Fibroblast of mammary gland (primary cell): ENCODE data around the gene MAP10.

ENCODE experiments used
- DNase-seq: peaks from one replicate; pipeline ENCODE4 v3.0.0-alpha.2; 2010; ENCODE audit warnings: low read depth
- H3K4me3 ChIP-seq: 2 replicates; pipeline ENCODE4 v1.5.1; 2011; ENCODE audit warnings: low read depth, mild to moderate bottlenecking, low read length, moderate library complexity; ENCODE audit not compliant: control insufficient read depth
- TF ChIP-seq, protein P1 (sequence below): conservative IDR thresholded peaks from 2 replicates; pipeline ENCODE4 v1.5.1; 2011; ENCODE audit warnings: low read depth, low read length, inconsistent platforms; ENCODE audit not compliant: control insufficient read depth, insufficient read depth

MAP10 gene

DNA sequence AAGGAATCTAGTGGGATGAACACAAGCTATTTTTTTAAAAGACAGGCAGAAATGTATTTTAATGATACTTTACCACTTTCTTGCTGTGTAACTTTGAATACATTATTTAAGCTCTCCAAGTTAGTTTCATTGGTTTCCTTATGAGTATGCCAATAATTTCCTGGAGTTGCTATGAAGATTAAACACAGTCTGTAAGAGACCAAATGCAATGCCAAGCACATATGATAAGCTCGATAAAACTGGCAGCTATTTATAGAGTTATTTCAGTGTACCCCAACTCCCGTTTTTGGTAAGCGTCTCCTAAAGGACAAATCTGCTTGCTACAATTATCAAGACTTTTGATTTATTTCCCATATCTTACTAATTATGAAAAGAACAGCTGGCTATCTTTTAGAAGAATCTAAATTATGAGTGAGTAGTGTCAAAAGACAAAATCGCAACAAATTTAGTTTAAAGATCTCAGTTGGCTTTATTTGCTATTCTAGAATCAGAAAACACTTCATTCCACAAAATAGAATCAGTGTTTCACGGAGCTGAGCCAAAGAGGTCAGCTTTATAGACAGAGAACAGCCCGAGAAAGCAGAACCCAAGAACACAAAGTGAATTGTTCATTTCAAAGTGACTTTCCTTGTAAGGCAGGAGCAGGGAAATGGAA lies 7.2 kb upstream of the MAP10 start:
- DNase-seq: no peak
- TF ChIP-seq, protein P1, sequence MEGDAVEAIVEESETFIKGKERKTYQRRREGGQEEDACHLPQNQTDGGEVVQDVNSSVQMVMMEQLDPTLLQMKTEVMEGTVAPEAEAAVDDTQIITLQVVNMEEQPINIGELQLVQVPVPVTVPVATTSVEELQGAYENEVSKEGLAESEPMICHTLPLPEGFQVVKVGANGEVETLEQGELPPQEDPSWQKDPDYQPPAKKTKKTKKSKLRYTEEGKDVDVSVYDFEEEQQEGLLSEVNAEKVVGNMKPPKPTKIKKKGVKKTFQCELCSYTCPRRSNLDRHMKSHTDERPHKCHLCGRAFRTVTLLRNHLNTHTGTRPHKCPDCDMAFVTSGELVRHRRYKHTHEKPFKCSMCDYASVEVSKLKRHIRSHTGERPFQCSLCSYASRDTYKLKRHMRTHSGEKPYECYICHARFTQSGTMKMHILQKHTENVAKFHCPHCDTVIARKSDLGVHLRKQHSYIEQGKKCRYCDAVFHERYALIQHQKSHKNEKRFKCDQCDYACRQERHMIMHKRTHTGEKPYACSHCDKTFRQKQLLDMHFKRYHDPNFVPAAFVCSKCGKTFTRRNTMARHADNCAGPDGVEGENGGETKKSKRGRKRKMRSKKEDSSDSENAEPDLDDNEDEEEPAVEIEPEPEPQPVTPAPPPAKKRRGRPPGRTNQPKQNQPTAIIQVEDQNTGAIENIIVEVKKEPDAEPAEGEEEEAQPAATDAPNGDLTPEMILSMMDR: no peak
- no peak overlapping the region for H3K4me3 ChIP-seq

DNA sequence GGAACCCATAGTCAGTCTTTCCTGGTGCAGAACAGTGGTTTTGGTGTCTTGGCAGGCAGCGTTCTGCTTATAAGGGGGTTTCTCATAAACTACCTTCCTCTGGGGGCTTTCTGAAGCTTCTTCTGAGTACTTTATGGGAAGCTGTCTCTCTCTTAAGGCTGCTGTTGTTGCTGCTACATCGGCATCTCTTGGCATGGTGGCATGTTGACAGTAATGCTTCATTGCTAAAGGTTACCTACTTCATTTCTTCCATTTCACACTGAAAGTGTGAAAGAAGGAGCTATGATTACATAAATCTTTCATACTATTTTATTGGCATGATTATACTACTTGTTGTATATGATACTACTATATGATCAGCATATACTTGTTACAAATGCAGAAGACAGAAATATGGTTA lies 6.3 kb upstream of the MAP10 start:
- H3K4me3 ChIP-seq: no peak overlapping the region
- TF ChIP-seq, protein P1: no peak
- DNase-seq: no peak

DNA sequence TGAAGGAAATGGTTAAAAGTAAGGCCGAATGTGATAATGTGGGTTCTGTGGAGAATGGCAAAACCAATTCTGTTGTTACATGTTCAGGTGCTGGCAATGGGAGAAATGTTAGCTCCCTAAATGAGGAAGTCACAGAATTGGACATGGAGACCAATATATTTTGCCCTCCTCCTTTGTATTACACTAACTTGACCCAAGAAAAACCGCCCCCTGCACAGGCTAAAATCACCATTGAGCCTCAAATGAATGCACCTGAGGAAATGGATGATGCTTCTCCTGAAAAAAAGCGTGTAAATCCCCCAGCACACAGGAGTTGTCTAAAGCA lies 932 bp downstream of the MAP10 start:
- TF ChIP-seq, protein P1: no peak
- peak overlapping the region; percentile 68 for H3K4me3 ChIP-seq
- DNase-seq: no peak

DNA sequence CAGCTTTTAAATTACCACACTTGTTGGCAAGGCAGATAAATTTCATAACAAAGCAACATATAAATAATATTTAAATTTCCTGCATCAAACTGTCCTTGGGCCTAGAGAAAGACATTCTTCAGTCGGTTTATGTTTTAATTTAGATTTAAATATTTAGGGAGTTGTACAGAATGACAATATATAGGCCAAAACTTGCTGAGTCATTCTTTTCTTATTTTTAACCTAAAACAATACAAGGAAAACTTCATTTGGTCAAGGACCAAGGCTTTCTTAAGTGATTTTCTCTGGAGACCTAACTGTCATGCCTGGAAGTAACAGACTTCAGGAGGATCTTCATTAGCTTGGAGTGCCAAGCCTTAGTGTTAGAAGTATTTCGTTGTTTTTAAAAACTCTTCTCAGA lies 5.6 kb downstream of the MAP10 start:
- TF ChIP-seq, protein P1: no peak
- DNase-seq: no peak
- H3K4me3 ChIP-seq: no peak overlapping the region

DNA sequence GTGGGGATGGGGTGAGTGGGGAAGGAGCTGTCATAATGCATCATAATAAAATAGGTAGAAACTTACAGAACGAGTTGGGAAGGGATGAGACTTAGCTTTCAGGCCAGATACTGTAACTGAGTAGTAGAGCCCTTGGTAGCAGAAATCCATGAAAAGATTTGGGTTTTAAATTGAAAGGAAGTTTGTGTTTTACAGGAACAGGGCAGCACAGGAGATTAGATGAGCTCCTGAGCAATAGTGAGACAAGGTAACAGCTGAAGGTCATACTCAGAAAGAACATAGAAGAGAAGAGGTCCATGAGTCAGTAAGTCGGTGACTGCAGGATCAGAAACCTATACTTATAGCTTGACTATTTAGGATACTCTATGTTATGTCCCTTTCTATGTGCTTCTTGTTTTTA lies 7.3 kb downstream of the MAP10 start:
- no peak overlapping the region for H3K4me3 ChIP-seq
- TF ChIP-seq, protein P1: no peak
- DNase-seq: no peak

DNA sequence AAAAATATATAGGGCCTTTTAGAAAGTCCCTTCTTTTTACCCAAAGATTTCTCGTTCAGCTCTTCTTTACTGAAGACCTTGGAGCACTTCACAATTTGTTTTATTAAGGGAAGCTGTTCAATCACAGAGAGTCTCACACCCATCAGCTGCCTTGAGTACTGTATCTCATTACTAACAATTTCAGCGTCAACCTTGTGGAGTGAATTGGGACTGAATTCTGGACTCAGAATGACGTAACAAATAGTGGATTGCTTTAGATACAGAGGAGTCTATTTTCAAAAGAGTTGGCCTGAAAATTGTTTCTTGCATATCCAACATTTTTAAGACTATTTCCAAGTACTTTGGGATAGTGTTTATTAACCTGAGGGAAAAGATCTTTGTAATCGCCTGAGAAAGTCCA lies 7.9 kb downstream of the MAP10 start:
- TF ChIP-seq, protein P1: no peak
- peak; percentile 19 for DNase-seq
- no peak overlapping the region for H3K4me3 ChIP-seq

DNA sequence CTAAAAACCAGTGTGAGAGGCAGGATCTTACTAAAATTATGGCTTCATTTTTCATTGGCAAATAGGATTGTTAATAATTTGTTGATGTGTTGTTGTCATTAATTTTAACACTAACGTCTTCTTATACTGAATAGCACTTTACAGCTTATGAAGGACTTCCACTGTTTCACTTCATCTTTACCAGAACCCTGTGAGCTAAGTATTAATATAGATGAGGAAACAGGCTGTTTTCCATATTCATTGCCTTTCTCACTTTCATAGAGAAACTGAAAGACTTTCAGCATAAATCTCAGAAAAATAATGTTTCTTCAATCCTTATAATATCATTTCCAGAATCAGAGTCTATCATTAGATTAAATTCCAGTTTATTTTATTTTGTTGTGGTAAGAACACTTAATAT lies 8.5 kb downstream of the MAP10 start:
- DNase-seq: no peak
- H3K4me3 ChIP-seq: no peak overlapping the region
- TF ChIP-seq, protein P1: no peak
